Stimulated activated CD4-positive, alpha-beta T cell treated with anti-CD3 and anti-CD28 coated beads, Interleukin-12 subunit alpha, Interleukin-12 subunit beta, amount 100 ng/mL, for 24 hours (primary cell): ENCODE measurements around the gene RGS14.
A peak's percentile ranks its signal among the peaks of the same experiment; 100 is the strongest.
"Not testable (repeated sequence)": the region's sequence is repeated elsewhere in the genome, so short reads cannot be mapped to it uniquely, and the experiment has no call there.

ENCODE experiments used
- DNase-seq, 2 experiments: peaks; one replicate each; pipeline ENCODE4 v3.0.0-alpha.2; 2020; ENCODE audit warnings: low read depth in 2 of 2

RGS14 gene

GRCh38 chr5:177402271-177403043 lies 44.7 kb downstream of the RGS14 start:
- DNase-seq: peak in 1 of 2 experiments; percentile 72

GRCh38 chr5:177403102-177403791 lies 45.5 kb downstream of the RGS14 start:
- DNase-seq: no peak

- peak; percentile 61 to 79 for DNase-seq
Observed at GRCh38 chr5:177403792-177404640, 46.3 kb downstream of the RGS14 start.

- DNase-seq: no peak
Observed at GRCh38 chr5:177404641-177405179, 47.0 kb downstream of the RGS14 start.

- no peak for DNase-seq
Observed at GRCh38 chr5:177405312-177405711, 47.6 kb downstream of the RGS14 start.

GRCh38 chr5:177405805-177406204 lies 48.1 kb downstream of the RGS14 start:
- DNase-seq: no peak

- no peak for DNase-seq
Observed at GRCh38 chr5:177409043-177409801, 51.5 kb downstream of the RGS14 start, which contains the start of gene F12. Gene F12, minus strand, starts transcription at chr5:177409564. Its CDS starts 37 bp downstream, at chr5:177409527.

GRCh38 chr5:177410575-177410974 lies 52.9 kb downstream of the RGS14 start:
- no peak for DNase-seq

GRCh38 chr5:177412603-177413233 lies 55.0 kb downstream of the RGS14 start:
- no peak for DNase-seq

GRCh38 chr5:177414481-177414880 lies 56.8 kb downstream of the RGS14 start:
- DNase-seq: no peak

- not testable (repeated sequence) for DNase-seq
Observed at GRCh38 chr5:177417081-177417480, 59.4 kb downstream of the RGS14 start.

- DNase-seq: no peak
Observed at GRCh38 chr5:177419046-177419445, 61.3 kb downstream of the RGS14 start.

GRCh38 chr5:177420472-177420871 lies 62.7 kb downstream of the RGS14 start:
- not testable (repeated sequence) for DNase-seq

GRCh38 chr5:177421062-177421798 lies 63.5 kb downstream of the RGS14 start:
- DNase-seq: no peak
